ENCODE data around the gene FRMPD4. TPM values are rescaled to one million over a fixed set of nuclear protein-coding genes. Genes with fewer than 3 reads are reported as not detected.
A peak's percentile ranks its signal among the peaks of the same experiment; 100 is the strongest.

FRMPD4 gene
- total RNA-seq, 2 experiments from 2014 or later: not detected

GRCh38 chrX:12610079-12610478, 471.8 kb downstream of the FRMPD4 start:
- H3K9me3 Mint-ChIP-seq (ENCODE audit: low read depth): no peaks in the 10 kb centered on the region
- CTCF ChIA-PET: no interaction called here
- H3K27ac Mint-ChIP-seq: no peak overlapping the region
- ATAC-seq: no peak
- H3K4me1 Mint-ChIP-seq: no peaks in the 10 kb centered on the region
- no peaks in the 10 kb centered on the region for H3K27me3 Mint-ChIP-seq
- no peaks in the 10 kb centered on the region for H3K36me3 Mint-ChIP-seq
- H3K4me3 Mint-ChIP-seq: no peak overlapping the region
- DNase-seq: no peak

DNA sequence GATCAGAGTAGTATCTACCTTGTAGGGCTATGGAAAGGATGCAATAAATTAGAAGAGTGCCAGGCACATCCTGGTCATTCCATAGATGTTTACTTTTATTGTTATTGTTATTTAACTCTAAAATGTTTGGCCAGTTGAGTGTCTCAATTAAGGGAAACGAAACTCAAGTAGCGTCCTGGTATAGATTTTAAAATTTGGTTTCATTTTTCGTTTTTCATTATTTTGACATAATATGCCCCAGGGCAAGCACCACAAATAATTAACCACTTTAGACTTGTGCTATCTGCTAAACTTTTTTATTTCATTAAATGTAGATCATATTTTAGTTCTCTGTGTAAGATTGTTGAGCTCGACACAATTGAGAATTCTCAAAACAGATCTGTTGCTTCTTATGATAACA, 473.2 kb downstream of the FRMPD4 start:
- Mint-ChIP-seq H3K27ac (no peak overlapping the region), H3K9me3 (ENCODE audit: low read depth) (no peaks in the 10 kb centered on the region), H3K27me3 (no peaks in the 10 kb centered on the region), H3K4me1 (no peaks in the 10 kb centered on the region), H3K4me3 (no peak overlapping the region), H3K36me3 (no peaks in the 10 kb centered on the region)
- CTCF ChIA-PET: no interaction called here
- DNase-seq (no peak), ATAC-seq (no peak)

DNA sequence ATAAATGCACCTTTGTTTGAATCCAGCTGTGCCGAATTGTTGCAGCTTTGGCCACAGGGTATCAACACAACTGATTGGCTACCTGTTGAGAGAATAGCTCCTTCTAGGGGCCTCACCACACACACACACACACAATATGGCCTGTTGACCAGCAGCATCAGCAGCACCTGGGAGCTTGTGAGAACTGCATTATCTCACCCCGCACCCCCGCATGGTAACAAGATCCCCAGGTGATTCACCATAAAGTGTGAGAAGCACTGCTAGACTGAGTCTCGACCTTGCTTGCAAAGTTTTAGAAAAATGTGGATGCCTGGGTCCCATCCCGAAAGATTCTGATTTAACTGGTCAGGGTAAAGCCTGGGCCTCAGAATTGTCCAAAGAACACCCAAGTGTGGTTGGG, 476.0 kb downstream of the FRMPD4 start:
- ATAC-seq: no peak
- Mint-ChIP-seq H3K4me1 (no peaks in the 10 kb centered on the region), H3K4me3 (no peak overlapping the region), H3K36me3 (no peaks in the 10 kb centered on the region), H3K27me3 (no peaks in the 10 kb centered on the region), H3K9me3 (ENCODE audit: low read depth) (no peaks in the 10 kb centered on the region), H3K27ac (no peak overlapping the region)
- no peak for DNase-seq
- CTCF ChIA-PET: no interaction called here

- no peak for ATAC-seq
Measured at GRCh38 chrX:12615061-12615460, 476.8 kb downstream of the FRMPD4 start.

GRCh38 chrX:12617241-12617640, 479.0 kb downstream of the FRMPD4 start:
- DNase-seq (no peak), ATAC-seq (no peak)
- H3K36me3 Mint-ChIP-seq: no peaks in the 10 kb centered on the region
- no peaks in the 10 kb centered on the region for H3K4me1 Mint-ChIP-seq
- no peak overlapping the region for H3K27ac Mint-ChIP-seq
- no peaks in the 10 kb centered on the region for H3K27me3 Mint-ChIP-seq
- H3K9me3 Mint-ChIP-seq (ENCODE audit: low read depth): no peaks in the 10 kb centered on the region
- H3K4me3 Mint-ChIP-seq: no peak overlapping the region
- CTCF ChIA-PET: no interaction called here

More at GRCh38 chrX:12615061-12615460, 476.8 kb downstream of the FRMPD4 start:
- H3K27me3 Mint-ChIP-seq: no peaks in the 10 kb centered on the region
- H3K27ac Mint-ChIP-seq: no peak overlapping the region
- DNase-seq: no peak
- no peaks in the 10 kb centered on the region for H3K36me3 Mint-ChIP-seq
- H3K4me1 Mint-ChIP-seq: no peaks in the 10 kb centered on the region
- CTCF ChIA-PET: no interaction called here
- H3K4me3 Mint-ChIP-seq: no peak overlapping the region
- H3K9me3 Mint-ChIP-seq (ENCODE audit: low read depth): no peaks in the 10 kb centered on the region

DNA sequence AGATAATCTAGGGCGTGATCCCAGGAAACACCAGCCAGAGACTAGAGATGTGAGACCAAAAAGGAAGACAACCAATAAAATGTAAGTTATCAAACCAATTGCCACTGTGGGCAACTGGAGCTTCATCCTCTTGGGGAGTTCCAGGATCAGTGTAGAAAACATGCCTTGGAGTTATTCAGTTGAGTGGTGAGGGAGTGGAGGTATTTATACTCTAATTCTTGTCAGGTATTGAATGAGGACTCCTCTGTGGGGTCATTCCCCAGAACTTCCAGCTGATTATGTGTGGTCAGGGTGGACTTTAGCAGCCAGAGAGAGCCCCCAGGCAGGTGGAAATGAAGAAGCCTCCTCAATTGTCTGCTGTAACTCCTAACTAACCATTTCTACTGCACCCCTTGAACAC, 509.0 kb downstream of the FRMPD4 start:
- DNase-seq: no peak
- Mint-ChIP-seq H3K27ac (no peak overlapping the region), H3K36me3 (no peaks in the 10 kb centered on the region), H3K4me3 (no peak overlapping the region), H3K27me3 (no peaks in the 10 kb centered on the region), H3K9me3 (ENCODE audit: low read depth) (no peaks in the 10 kb centered on the region), H3K4me1 (no peaks in the 10 kb centered on the region)
- CTCF ChIA-PET: no interaction called here
- ATAC-seq: no peak

DNA sequence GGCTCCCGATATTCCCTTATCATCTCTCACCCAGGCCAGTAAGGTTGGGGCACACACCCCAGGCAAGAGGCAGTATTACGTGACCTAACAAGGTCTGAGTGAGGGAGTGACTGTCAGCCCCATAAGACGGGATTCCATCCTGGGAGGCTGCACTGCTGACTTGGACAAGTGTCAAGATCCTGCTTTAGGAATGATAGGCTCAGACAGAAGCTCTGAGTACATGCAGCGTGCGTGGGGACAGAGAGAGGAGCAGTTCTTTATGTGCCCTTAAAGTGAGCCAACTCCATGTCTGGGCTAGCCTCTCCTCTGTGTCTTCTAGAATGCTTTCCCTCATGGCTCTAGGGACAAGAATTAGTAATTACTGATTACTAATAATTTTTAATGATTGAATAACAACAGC, 510.7 kb downstream of the FRMPD4 start:
- no peaks in the 10 kb centered on the region for H3K27me3 Mint-ChIP-seq
- H3K27ac Mint-ChIP-seq: no peak overlapping the region
- H3K36me3 Mint-ChIP-seq: no peaks in the 10 kb centered on the region
- H3K4me1 Mint-ChIP-seq: no peaks in the 10 kb centered on the region
- DNase-seq: no peak
- CTCF ChIA-PET: no interaction called here
- ATAC-seq: no peak
- no peak overlapping the region for H3K4me3 Mint-ChIP-seq
- no peaks in the 10 kb centered on the region for H3K9me3 Mint-ChIP-seq (ENCODE audit: low read depth)

GRCh38 chrX:12657433-12657832, 519.2 kb downstream of the FRMPD4 start:
- no peak for ATAC-seq
- CTCF ChIA-PET: no interaction called here
- Mint-ChIP-seq H3K36me3 (peaks cover 1% of the 10 kb centered on the region), H3K27me3 (peaks cover 13% of the 10 kb centered on the region), H3K4me3 (no peak overlapping the region), H3K4me1 (peaks cover 5% of the 10 kb centered on the region), H3K9me3 (ENCODE audit: low read depth) (no peaks in the 10 kb centered on the region), H3K27ac (no peak overlapping the region)
- DNase-seq: no peak

GRCh38 chrX:12657881-12658280, 519.6 kb downstream of the FRMPD4 start:
- no peak for ATAC-seq
- peak; percentile 39 for DNase-seq
- H3K27ac Mint-ChIP-seq: no peak overlapping the region
- H3K4me1 Mint-ChIP-seq: peaks cover 5% of the 10 kb centered on the region
- CTCF ChIA-PET: no interaction called here
- no peak overlapping the region for H3K4me3 Mint-ChIP-seq
- peaks cover 1% of the 10 kb centered on the region for H3K36me3 Mint-ChIP-seq
- no peaks in the 10 kb centered on the region for H3K9me3 Mint-ChIP-seq (ENCODE audit: low read depth)
- H3K27me3 Mint-ChIP-seq: peaks cover 13% of the 10 kb centered on the region

GRCh38 chrX:12661464-12661863, 523.2 kb downstream of the FRMPD4 start:
- H3K4me3 Mint-ChIP-seq: no peak overlapping the region
- H3K27ac Mint-ChIP-seq: no peak overlapping the region
- peaks cover 15% of the 10 kb centered on the region for H3K27me3 Mint-ChIP-seq
- CTCF ChIA-PET: no interaction called here
- DNase-seq (no peak), ATAC-seq (no peak)
- H3K9me3 Mint-ChIP-seq (ENCODE audit: low read depth): no peaks in the 10 kb centered on the region
- H3K36me3 Mint-ChIP-seq: peaks cover 1% of the 10 kb centered on the region
- H3K4me1 Mint-ChIP-seq: peaks cover 5% of the 10 kb centered on the region

DNA sequence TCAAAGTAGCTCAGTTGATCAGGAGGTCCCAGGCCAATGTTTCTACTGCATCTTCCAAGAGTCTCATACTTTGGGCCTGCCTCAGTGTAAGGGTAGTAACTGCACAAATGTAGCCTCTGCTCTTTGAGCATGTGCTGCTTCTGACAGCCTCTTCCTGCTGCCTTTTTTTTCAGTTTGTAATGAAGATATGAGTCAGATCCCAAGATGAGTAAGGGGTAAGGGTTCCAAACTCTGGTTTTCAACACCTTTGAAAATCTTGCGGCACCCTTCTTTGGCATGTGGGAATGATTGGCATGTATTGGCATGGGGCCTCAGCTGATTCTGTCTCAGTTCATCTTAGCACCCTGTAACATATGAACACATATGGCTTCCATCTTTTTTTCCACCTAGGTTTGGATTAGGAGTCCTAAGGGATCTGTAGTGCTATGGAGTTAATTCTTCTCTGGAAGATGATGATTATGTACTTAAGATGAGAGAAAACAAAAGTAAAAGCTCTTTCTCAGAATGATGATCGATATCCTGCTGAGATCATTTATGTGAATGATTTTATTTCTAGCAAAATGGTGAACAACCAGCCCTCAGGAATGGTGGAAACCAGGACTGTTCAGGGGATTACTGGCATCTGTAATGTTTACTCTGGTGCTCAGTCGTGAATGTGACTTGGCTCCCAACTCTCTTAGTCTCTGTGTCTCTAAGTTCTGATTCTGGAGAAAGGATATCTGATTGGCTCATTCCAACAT, 534.3 kb downstream of the FRMPD4 start:
- no peak overlapping the region for H3K27ac Mint-ChIP-seq
- no peaks in the 10 kb centered on the region for H3K27me3 Mint-ChIP-seq
- H3K4me3 Mint-ChIP-seq: no peak overlapping the region
- DNase-seq (no peak), ATAC-seq (no peak)
- CTCF ChIA-PET: no interaction called here
- peaks cover 12% of the 10 kb centered on the region for H3K4me1 Mint-ChIP-seq
- no peaks in the 10 kb centered on the region for H3K36me3 Mint-ChIP-seq
- no peaks in the 10 kb centered on the region for H3K9me3 Mint-ChIP-seq (ENCODE audit: low read depth)

DNA sequence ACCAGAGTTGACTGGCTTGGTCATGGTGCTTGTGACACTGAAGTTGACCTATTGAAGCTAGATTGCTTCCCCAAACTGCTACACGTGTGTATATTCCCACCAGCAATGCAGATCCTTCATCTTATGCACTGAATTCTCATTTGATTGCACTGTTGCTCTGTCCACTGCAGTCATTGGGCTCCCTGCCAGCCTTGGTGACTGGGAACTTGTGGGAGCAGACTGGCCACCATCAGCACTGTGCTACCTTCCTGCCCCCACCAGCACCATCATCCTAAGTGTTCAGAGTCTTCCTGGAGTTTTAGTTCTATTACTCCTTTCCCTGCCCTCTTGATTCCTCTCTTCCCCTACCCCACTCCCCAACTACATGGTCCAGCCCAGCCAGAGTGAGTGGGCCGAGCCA, 535.2 kb downstream of the FRMPD4 start:
- Mint-ChIP-seq H3K27me3 (no peaks in the 10 kb centered on the region), H3K36me3 (no peaks in the 10 kb centered on the region), H3K4me3 (no peak overlapping the region), H3K27ac (no peak overlapping the region), H3K9me3 (ENCODE audit: low read depth) (no peaks in the 10 kb centered on the region), H3K4me1 (peaks cover 12% of the 10 kb centered on the region)
- CTCF ChIA-PET: no interaction called here
- DNase-seq (no peak), ATAC-seq (no peak)

GRCh38 chrX:12679522-12679921, 541.2 kb downstream of the FRMPD4 start:
- H3K36me3 Mint-ChIP-seq: no peaks in the 10 kb centered on the region
- CTCF ChIA-PET: no interaction called here
- peaks cover 10% of the 10 kb centered on the region for H3K27me3 Mint-ChIP-seq
- DNase-seq (no peak), ATAC-seq (no peak)
- H3K4me3 Mint-ChIP-seq: no peak overlapping the region
- no peak overlapping the region for H3K27ac Mint-ChIP-seq
- H3K9me3 Mint-ChIP-seq (ENCODE audit: low read depth): no peaks in the 10 kb centered on the region
- no peaks in the 10 kb centered on the region for H3K4me1 Mint-ChIP-seq

DNA sequence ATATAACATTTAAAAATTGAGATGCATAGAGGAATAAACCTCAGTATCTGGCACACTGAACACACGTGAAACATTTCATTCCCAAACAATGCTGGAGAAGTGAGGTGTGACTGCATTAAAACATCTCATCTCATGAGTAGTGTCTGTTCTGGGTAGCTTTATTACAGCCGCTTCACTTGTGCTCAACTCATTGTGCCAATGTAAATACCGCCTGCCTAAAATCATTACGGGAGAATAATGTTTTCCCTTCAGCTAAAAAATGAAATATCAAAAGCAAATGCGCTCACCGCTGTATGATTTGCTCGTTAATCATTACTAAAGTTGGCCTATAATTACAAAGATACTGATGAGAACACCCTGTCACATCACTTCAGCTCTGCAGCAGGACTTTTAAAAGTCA, 542.8 kb downstream of the FRMPD4 start:
- H3K4me3 Mint-ChIP-seq: no peak overlapping the region
- H3K27ac Mint-ChIP-seq: no peak overlapping the region
- peaks cover 10% of the 10 kb centered on the region for H3K27me3 Mint-ChIP-seq
- no peaks in the 10 kb centered on the region for H3K9me3 Mint-ChIP-seq (ENCODE audit: low read depth)
- DNase-seq (no peak), ATAC-seq (no peak)
- no peaks in the 10 kb centered on the region for H3K36me3 Mint-ChIP-seq
- H3K4me1 Mint-ChIP-seq: no peaks in the 10 kb centered on the region
- CTCF ChIA-PET: no interaction called here

GRCh38 chrX:12685541-12685940, 547.3 kb downstream of the FRMPD4 start:
- DNase-seq (no peak), ATAC-seq (no peak)
- peaks cover 10% of the 10 kb centered on the region for H3K27me3 Mint-ChIP-seq
- H3K4me3 Mint-ChIP-seq: no peak overlapping the region
- no peak overlapping the region for H3K27ac Mint-ChIP-seq
- H3K4me1 Mint-ChIP-seq: no peaks in the 10 kb centered on the region
- H3K9me3 Mint-ChIP-seq (ENCODE audit: low read depth): no peaks in the 10 kb centered on the region
- H3K36me3 Mint-ChIP-seq: no peaks in the 10 kb centered on the region
- CTCF ChIA-PET: no interaction called here
